Measurements from ENCODE around the gene IQGAP3.

DNA sequence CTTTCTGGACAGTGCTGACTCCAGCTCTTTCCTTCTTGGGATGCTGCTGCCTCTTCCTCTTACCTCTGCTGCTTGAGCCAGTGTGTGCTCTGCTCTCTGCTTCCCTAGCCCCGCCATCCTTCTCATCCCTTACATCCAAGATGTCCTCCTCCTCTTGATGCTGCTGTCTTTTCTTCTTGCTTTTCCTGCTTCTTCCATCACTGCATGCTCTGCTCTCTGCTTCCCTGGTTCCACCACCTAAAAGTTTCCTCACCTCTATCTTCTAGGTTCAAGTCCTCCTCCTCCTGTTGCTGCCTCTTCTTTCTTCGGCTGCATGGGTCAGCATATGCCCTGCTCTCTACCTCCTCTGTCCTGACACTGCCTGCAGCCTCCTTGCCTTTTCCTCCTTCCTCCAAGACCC lies 22.7 kb upstream of the IQGAP3 start:
- no peak for TF ChIP-seq EZH2 (IDR thresholded peaks at IDR 0.05; ENCODE audit: borderline replicate concordance, insufficient read depth, low read length, poor library complexity, severe bottlenecking)
- TF ChIP-seq, protein P1, sequence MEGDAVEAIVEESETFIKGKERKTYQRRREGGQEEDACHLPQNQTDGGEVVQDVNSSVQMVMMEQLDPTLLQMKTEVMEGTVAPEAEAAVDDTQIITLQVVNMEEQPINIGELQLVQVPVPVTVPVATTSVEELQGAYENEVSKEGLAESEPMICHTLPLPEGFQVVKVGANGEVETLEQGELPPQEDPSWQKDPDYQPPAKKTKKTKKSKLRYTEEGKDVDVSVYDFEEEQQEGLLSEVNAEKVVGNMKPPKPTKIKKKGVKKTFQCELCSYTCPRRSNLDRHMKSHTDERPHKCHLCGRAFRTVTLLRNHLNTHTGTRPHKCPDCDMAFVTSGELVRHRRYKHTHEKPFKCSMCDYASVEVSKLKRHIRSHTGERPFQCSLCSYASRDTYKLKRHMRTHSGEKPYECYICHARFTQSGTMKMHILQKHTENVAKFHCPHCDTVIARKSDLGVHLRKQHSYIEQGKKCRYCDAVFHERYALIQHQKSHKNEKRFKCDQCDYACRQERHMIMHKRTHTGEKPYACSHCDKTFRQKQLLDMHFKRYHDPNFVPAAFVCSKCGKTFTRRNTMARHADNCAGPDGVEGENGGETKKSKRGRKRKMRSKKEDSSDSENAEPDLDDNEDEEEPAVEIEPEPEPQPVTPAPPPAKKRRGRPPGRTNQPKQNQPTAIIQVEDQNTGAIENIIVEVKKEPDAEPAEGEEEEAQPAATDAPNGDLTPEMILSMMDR (IDR thresholded peaks at IDR 0.05; ENCODE audit: poor library complexity, severe bottlenecking), result no peak
- TF ChIP-seq, protein P2, sequence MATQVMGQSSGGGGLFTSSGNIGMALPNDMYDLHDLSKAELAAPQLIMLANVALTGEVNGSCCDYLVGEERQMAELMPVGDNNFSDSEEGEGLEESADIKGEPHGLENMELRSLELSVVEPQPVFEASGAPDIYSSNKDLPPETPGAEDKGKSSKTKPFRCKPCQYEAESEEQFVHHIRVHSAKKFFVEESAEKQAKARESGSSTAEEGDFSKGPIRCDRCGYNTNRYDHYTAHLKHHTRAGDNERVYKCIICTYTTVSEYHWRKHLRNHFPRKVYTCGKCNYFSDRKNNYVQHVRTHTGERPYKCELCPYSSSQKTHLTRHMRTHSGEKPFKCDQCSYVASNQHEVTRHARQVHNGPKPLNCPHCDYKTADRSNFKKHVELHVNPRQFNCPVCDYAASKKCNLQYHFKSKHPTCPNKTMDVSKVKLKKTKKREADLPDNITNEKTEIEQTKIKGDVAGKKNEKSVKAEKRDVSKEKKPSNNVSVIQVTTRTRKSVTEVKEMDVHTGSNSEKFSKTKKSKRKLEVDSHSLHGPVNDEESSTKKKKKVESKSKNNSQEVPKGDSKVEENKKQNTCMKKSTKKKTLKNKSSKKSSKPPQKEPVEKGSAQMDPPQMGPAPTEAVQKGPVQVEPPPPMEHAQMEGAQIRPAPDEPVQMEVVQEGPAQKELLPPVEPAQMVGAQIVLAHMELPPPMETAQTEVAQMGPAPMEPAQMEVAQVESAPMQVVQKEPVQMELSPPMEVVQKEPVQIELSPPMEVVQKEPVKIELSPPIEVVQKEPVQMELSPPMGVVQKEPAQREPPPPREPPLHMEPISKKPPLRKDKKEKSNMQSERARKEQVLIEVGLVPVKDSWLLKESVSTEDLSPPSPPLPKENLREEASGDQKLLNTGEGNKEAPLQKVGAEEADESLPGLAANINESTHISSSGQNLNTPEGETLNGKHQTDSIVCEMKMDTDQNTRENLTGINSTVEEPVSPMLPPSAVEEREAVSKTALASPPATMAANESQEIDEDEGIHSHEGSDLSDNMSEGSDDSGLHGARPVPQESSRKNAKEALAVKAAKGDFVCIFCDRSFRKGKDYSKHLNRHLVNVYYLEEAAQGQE (IDR thresholded peaks at IDR 0.05; ENCODE audit: borderline replicate concordance), result no peak
- no peak for TF ChIP-seq EP300 (conservative IDR thresholded peaks at IDR 0.05; ENCODE audit: poor library complexity, severe bottlenecking)
- no peak for TF ChIP-seq POLR2AphosphoS5 (IDR thresholded peaks at IDR 0.05)
- TF ChIP-seq TAF1 (IDR thresholded peaks at IDR 0.05; ENCODE audit: low read depth), result no peak
